Activated B cell treated with CpG ODN at 0.5 μM for 24 hours (primary cell): ENCODE measurements around the gene OR2T4. TPM values are rescaled to one million over a fixed set of nuclear protein-coding genes. Genes with fewer than 3 reads are reported as not detected.

ENCODE experiments used
- ATAC-seq: fragments of 200-7000 bp; cut with Tn5 transposase; one replicate; pipeline ENCODE4 v1.10.0; 2021; ENCODE audit warnings: low read depth, mild to moderate bottlenecking, moderate library complexity
- CTCF ChIA-PET: fragments of 350-600 bp; sonication (Branson Sonifier 250); formaldehyde crosslinking; loops from one replicate; lab custom pipeline; 2021; ENCODE audit warnings: antibody characterized with exemption; lab: Charles Lee
- POLR2A ChIA-PET: fragments of 350-600 bp; sonication (Branson Sonifier 250); formaldehyde crosslinking; loops from one replicate; lab custom pipeline; 2021; ENCODE audit warnings: antibody characterized with exemption; lab: Charles Lee
- DNase-seq: peaks from one replicate; pipeline ENCODE4 v3.0.0; 2022
- H3K27ac Mint-ChIP-seq: one replicate; pipeline ENCODE4 v1.8.0; 2020; ENCODE audit warnings: mixed read lengths
- H3K27me3 Mint-ChIP-seq: one replicate; pipeline ENCODE4 v1.8.0; 2021; ENCODE audit warnings: mixed read lengths
- H3K36me3 Mint-ChIP-seq: one replicate; pipeline ENCODE4 v1.8.0; 2021; ENCODE audit warnings: low read depth, mixed read lengths
- H3K4me1 Mint-ChIP-seq: one replicate; pipeline ENCODE4 v1.8.0; 2021; ENCODE audit warnings: mixed read lengths
- H3K4me3 Mint-ChIP-seq: one replicate; pipeline ENCODE4 v1.8.0; 2020; ENCODE audit warnings: mild to moderate bottlenecking, mixed read lengths
- H3K9me3 Mint-ChIP-seq: one replicate; pipeline ENCODE4 v1.8.0; 2020; ENCODE audit warnings: mixed read lengths
- CTCF ChIP-seq: fragments of 200-600 bp; IDR thresholded peaks from one replicate; pipeline ENCODE4 v1.8.0; 2022; ENCODE audit warnings: antibody characterized with exemption, mild to moderate bottlenecking
- intact Hi-C: fragments of 100-400 bp; cut with micrococcal nuclease; formaldehyde crosslinking; loops from one replicate; pipeline ENCODE4 v1.15.1; 2024
- total RNA-seq: library from RNA; stranded (reverse); gene quantifications from 2 replicates; pipeline ENCODE4 v1.2.3, GENCODE V29; 2022

OR2T4 gene
- total RNA-seq, 1 donor from 2014 or later, result not detected

- TF ChIP-seq CTCF, result no peak
- ChIA-PET POLR2A (no interaction called here), CTCF (no interaction called here)
- Mint-ChIP-seq H3K27me3 (no peaks in the 10 kb centered on the region), H3K9me3 (no peaks in the 10 kb centered on the region), H3K27ac (no peak overlapping the region), H3K36me3 (no peaks in the 10 kb centered on the region), H3K4me1 (no peaks in the 10 kb centered on the region), H3K4me3 (no peak overlapping the region)
- ATAC-seq (no peak), DNase-seq (no peak)
- intact Hi-C loops, result no loop called here
Measured at GRCh38 chr1:248376916-248377315, 15.5 kb downstream of the OR2T4 start.

GRCh38 chr1:248380854-248381253, 19.4 kb downstream of the OR2T4 start:
- H3K27me3 Mint-ChIP-seq, result no peaks in the 10 kb centered on the region
- POLR2A ChIA-PET, result no interaction called here
- no peak for DNase-seq
- no peaks in the 10 kb centered on the region for H3K9me3 Mint-ChIP-seq
- no peak overlapping the region for H3K4me3 Mint-ChIP-seq
- CTCF ChIA-PET, result no interaction called here
- no peak for TF ChIP-seq CTCF
- no peaks in the 10 kb centered on the region for H3K36me3 Mint-ChIP-seq
- no peak overlapping the region for H3K27ac Mint-ChIP-seq
- H3K4me1 Mint-ChIP-seq, result no peaks in the 10 kb centered on the region
- no peak for ATAC-seq
- intact Hi-C loops, result no loop called here

DNA sequence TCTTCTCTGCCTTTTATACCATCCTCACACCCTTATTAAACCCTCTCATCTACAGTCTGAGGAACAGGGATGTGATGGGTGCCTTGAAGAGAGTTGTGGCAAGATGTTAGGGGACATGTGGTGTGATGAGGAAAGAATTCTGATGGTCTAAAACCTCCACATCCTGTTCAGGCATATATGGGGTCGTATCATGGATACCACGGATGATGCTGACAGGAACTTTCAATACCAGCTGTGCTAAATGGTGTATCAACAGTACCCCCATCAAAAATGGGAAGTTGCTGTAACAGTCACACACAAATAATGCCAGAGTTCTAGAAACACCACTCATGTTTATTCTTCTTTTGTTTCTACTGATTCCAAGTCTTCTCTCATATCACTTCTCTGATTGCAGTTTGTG, 27.0 kb downstream of the OR2T4 start:
- no peak overlapping the region for H3K27ac Mint-ChIP-seq
- peaks cover 22% of the 10 kb centered on the region for H3K27me3 Mint-ChIP-seq
- no peak overlapping the region for H3K4me3 Mint-ChIP-seq
- no peak for TF ChIP-seq CTCF
- no peaks in the 10 kb centered on the region for H3K4me1 Mint-ChIP-seq
- no peaks in the 10 kb centered on the region for H3K9me3 Mint-ChIP-seq
- CTCF ChIA-PET, result no interaction called here
- no peaks in the 10 kb centered on the region for H3K36me3 Mint-ChIP-seq
- ATAC-seq, result no peak
- intact Hi-C loops, result no loop called here
- POLR2A ChIA-PET, result no interaction called here
- no peak for DNase-seq

- Mint-ChIP-seq H3K9me3 (peaks cover 3% of the 10 kb centered on the region), H3K27ac (no peak overlapping the region), H3K4me3 (no peak overlapping the region), H3K36me3 (no peaks in the 10 kb centered on the region), H3K27me3 (peaks cover 38% of the 10 kb centered on the region), H3K4me1 (no peaks in the 10 kb centered on the region)
- CTCF ChIA-PET, result no interaction called here
- no peak for TF ChIP-seq CTCF
- POLR2A ChIA-PET, result no interaction called here
- no peak for ATAC-seq
- no peak for DNase-seq
- intact Hi-C loops, result no loop called here
Measured at GRCh38 chr1:248393050-248393449, 31.6 kb downstream of the OR2T4 start.

GRCh38 chr1:248402748-248403147, 41.3 kb downstream of the OR2T4 start, which contains the start of gene OR2T1:
Gene OR2T1 (plus strand): TSS chr1:248403048. CDS start chr1:248406148, 3,100 bp downstream.
- DNase-seq, result no peak
- no peak within 1 kb of the TSS for H3K27ac Mint-ChIP-seq
- CTCF ChIA-PET, result no interaction called here
- POLR2A ChIA-PET, result no interaction called here
- no peak within 1 kb of the TSS for H3K4me3 Mint-ChIP-seq
- H3K9me3 Mint-ChIP-seq, result peaks cover 3% of the 10 kb centered on the region
- intact Hi-C loops, result no loop called here
- no peaks in the 10 kb centered on the region for H3K27me3 Mint-ChIP-seq
- H3K36me3 Mint-ChIP-seq, result no peaks in the 10 kb centered on the region
- no peak for TF ChIP-seq CTCF
- H3K4me1 Mint-ChIP-seq, result no peaks in the 10 kb centered on the region
- ATAC-seq, result no peak
